UCSD-AML1 (cell line): ENCODE measurements around the gene SUMF2.
"Not testable (repeated sequence)": the region's sequence is repeated elsewhere in the genome, so short reads cannot be mapped to it uniquely, and the experiment has no call there.

Source experiments
- DNase-seq: peaks from one replicate; lab custom pipeline; 2025; ENCODE audit not compliant: unreplicated experiment; lab: John Stamatoyannopoulos, UW

The SUMF2 gene

GRCh38 chr7:56063882-56064625 lies at the start of gene SUMF2:
Gene SUMF2, plus strand, starts transcription at chr7:56064286. Its CDS starts 26 bp downstream, at chr7:56064312.
- DNase-seq: peak; percentile 86

- not testable (repeated sequence) for DNase-seq
These were observed 47.1 kb upstream of the SUMF2 start for GRCh38 chr7:56017015-56017414.

- no peak for DNase-seq
These were observed 44.6 kb upstream of the SUMF2 start for GRCh38 chr7:56019501-56019900.

- no peak for DNase-seq
These were observed 40.6 kb upstream of the SUMF2 start for GRCh38 chr7:56023500-56023899.

GRCh38 chr7:56026538-56026937 lies 37.5 kb upstream of the SUMF2 start:
- no peak for DNase-seq

GRCh38 chr7:56028942-56029630 lies 35.0 kb upstream of the SUMF2 start:
- DNase-seq: no peak

- no peak for DNase-seq
These were observed 33.7 kb upstream of the SUMF2 start for GRCh38 chr7:56030340-56030739.

GRCh38 chr7:56031556-56031955 lies 32.5 kb upstream of the SUMF2 start:
- DNase-seq: not testable (repeated sequence)

GRCh38 chr7:56032578-56032977 lies 31.5 kb upstream of the SUMF2 start:
- not testable (repeated sequence) for DNase-seq

- DNase-seq: peak; percentile 51
These were observed 30.2 kb upstream of the SUMF2 start for GRCh38 chr7:56033671-56034432.

GRCh38 chr7:56040730-56041129 lies 23.4 kb upstream of the SUMF2 start:
- DNase-seq: no peak

GRCh38 chr7:56045758-56046157 lies 18.3 kb upstream of the SUMF2 start:
- DNase-seq: not testable (repeated sequence)

GRCh38 chr7:56046721-56047445 lies 17.2 kb upstream of the SUMF2 start:
- no peak for DNase-seq

GRCh38 chr7:56047446-56048116 lies 16.5 kb upstream of the SUMF2 start:
- not testable (repeated sequence) for DNase-seq

- DNase-seq: no peak
These were observed 15.8 kb upstream of the SUMF2 start for GRCh38 chr7:56048245-56048644.

GRCh38 chr7:56048763-56049162 lies 15.3 kb upstream of the SUMF2 start:
- not testable (repeated sequence) for DNase-seq

GRCh38 chr7:56051053-56051338 lies 13.1 kb upstream of the SUMF2 start:
- no peak for DNase-seq

- DNase-seq: peak; percentile 92
These were observed 12.5 kb upstream of the SUMF2 start, which contains the start of the genes CCT6A and PSPH for GRCh38 chr7:56051339-56052191. Gene CCT6A, plus strand, starts transcription at chr7:56051765. Its CDS starts 84 bp downstream, at chr7:56051849. Gene PSPH, minus strand, starts transcription at chr7:56051444. Its CDS starts 30,232 bp downstream, at chr7:56021212.

GRCh38 chr7:56053379-56053778 lies 10.7 kb upstream of the SUMF2 start:
- no peak for DNase-seq

- no peak for DNase-seq
These were observed 10.1 kb upstream of the SUMF2 start for GRCh38 chr7:56053993-56054392.
